Stimulated activated CD4-positive, alpha-beta T cell treated with anti-CD3 and anti-CD28 coated beads, Interleukin-12 subunit alpha, Interleukin-12 subunit beta, amount 100 ng/mL, for 4 hours (primary cell): ENCODE data around the gene AMACR.
"Not testable (repeated sequence)": the region's sequence is repeated elsewhere in the genome, so short reads cannot be mapped to it uniquely, and the experiment has no call there.

Experiments
- DNase-seq: peaks from one replicate; pipeline ENCODE4 v3.0.0-alpha.2; 2020

AMACR gene

DNA sequence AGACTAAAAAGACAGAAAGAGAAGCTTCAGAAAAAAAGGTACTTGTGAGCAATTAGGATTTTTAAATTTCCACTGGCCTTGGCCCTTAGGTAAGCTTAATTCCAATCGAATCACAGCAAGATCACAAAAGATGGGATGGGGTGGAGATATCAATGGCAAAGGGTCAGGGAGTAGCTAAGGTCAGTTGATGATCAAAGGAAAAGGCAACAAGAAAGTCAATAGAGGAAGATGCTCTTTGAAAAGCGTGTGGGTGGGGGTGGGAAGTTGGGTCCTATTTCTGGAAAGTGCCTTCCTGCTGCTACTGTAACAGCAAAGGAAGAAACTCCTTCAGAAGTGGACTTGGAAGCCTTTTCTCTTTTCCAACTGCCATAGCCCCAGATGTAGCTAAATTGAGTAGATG is 27.9 kb upstream of the AMACR start:
- DNase-seq = no peak

DNA sequence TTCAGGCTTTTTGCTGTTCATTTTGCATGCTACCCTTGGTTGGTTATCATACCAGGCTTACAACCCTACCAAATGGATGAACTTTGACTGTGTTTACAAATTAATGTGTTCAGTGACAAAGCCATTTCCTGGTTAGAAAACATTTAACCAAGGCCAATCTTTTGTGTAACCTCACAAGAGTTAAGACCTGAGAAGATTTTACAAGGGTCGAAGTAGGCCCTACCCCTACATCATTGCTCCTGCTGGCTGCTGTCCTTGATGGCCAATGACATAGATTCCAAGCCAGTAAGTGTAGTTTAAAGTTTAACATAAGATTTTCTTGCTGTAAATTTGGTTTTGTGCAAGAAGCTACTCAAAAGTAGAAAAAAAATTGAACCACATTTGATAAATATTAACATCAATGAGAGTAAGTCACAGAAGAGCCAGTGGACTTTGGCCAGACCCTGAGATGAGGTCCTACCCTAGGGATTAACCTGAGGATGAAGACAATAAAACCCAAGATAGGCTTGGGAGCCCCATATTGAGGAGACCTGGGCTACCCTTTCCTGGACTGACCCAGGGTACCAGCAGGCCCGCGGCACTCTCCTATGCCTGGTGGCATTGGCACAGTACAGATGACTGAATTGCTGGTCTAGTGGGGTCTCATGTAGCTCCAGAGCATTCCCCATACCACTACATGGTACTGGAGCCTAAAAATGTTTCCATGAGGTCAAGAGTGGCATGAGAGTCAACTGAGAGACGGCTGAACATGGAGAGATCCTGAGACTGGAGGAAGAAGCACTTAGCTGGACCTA is 26.9 kb upstream of the AMACR start:
- DNase-seq = no peak

DNA sequence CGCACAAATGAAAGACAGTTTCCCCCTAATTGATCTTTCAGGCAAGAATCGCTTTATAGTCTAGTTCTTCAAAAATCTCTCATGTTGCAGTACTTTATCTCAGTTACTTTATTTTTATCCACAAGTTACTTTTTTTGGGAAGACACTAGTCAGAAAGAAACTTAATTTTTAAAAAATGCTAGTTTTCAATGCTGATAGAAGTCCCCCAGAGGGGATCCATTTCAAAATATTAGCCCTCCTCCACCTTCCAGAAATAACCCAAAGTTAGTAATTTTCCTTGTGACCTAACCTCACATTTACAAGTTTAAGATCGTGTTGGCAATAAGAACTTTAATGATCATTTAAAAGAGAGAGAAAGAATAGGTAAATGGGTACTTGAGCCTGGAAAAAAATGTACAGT is 24.1 kb upstream of the AMACR start:
- no peak for DNase-seq

DNA sequence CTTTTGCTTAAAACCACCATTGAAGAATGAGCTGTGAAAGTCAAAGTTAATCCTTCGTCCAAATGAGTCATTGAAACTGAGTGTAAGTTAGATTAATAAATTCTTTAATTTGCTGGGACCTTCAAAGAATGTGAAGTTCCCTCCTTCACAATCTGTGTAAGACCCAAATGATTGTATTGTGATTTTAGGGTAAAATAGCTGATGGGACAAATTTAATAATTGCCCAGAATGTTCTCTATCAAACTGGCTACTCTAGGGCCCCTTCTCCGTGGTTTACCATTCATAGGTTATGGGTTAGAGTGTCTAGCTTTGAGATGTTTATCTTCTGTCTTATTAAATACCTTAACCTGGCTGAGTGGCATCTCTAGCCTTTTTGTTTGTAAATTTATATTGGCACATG is 23.3 kb upstream of the AMACR start:
- no peak for DNase-seq

DNA sequence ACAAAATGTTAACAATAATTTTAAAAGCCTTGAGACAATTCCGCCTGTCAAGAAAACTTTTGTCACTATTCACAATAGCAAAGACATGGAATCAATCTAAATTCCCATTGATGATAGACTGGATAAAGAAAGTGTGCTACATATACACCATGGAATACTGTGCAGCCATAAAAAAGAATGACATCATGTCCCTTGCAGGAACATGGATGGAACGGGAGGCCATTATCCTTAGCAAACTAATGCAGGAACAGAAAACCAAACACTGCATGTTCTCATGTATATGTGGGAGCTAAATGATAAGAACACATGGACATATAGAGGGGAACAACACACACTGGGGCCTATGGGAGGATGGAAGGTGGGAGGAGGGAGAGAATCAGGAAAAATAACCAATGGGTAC is 22.7 kb upstream of the AMACR start:
- not testable (repeated sequence) for DNase-seq

DNA sequence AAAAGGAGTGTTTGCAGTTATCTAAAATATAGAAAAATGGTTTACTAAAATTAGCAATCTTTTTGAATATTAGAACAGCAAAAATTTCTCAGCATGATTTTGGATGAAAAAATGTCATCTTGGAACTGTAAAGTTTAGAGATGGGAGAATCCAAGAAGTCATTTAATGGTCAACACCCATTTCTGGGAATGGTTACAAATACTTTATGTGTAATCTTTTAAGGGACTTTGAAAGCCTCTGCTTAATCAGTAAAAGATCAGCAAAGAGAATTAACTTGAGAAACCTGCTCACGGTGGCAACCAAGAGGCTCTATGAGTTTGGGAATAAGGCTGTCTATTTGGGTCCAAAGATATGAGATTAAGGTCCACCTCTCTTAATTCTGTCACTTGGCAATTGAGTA is 22.2 kb upstream of the AMACR start:
- DNase-seq = no peak

DNA sequence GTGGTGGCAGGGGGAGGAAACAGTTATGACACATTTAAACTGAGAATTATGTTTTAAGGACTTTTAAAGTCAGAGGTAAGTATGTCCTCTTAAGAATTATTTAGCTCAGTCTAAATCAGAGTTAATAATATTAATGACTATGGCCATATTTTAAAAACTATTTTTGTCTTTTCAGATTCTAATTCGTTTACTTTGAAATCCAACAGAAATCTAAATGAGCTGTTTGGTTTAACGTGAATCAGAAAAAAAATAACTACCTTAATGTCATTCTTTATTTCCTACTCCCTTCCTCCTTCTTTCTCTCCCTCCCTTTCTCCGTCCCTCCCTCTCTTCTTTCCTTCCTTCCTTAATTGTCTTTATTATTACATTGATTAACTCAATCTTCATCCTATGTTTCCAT is 20.5 kb upstream of the AMACR start:
- no peak for DNase-seq

DNA sequence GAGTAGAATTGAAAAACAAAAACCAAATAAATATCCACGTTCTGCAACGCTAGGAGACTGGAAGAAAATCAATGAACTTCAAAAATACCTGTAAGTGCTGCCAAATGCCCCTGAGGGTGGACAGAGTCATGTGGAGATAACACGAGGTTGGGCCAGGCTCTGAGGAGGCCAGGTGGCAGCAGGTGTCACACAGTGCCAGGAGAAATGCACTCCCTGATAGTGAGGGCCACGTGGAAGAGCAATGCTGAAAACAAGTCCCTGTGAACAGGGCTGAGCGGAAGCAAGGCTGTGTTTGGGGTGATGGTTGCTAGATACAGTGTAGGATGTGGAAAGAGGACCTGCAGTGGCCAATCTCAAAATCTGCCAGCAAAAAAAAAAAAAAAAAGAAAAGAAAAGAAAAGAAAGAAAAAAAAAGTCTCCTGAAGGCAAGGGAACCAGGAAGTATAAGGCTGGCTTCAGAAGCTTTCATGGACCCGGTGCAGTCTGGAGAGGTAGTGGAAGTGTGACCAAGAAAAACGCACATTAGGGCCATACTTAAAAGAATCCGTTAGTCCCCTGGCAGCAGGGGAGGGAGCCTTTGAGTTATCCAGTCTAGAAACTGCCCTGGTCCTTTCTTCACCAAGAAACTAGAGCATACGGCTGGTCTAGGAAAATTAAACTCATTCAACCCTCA is 18.4 kb upstream of the AMACR start:
- DNase-seq = no peak

DNA sequence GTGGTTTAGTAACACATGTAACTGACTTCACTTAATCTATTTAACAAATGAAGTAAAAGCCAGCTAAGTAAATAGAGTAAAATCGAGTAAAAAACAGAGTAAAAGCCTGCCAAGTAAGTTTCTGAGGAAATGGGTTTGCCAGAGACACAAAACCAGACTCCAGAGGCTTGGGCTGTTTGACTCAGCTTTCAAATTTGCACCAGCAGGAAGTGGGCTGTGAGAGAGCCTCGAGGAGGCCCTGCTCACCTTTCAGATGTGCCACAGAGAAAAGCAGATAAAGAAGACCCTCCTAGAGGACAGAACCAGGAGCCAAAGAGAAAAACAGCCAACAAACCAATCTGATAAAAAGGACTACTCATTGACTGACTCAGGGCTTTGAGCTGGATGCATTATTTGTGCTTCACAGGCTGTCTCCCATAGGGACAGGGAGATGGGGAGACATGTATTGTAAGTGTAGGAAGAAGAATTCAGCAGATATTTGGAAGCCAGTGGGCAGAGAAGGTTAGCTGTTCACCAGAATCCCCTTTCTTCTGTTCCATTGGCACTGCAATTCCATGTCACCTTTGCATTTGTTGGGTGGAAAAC is 14.4 kb upstream of the AMACR start:
- no peak for DNase-seq

DNA sequence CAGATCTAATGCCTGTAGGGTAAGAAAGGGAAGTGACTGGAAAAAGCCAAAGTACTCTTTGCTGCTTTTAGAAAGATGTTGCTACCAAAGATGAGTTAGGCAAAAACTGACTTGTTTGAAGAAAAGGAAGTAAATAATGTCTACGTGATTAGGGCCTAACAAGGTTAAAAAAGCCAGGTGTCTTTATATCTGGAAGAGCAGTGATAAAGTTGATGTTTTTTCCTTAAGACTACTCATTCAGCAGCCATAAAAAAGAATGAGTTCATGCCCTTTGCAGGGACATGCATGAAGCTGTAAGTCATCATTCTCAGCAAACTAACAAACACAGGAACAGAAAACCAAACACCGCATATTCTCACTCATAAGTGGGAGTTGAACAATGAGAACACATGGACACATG is 13.5 kb upstream of the AMACR start:
- DNase-seq = no peak

DNA sequence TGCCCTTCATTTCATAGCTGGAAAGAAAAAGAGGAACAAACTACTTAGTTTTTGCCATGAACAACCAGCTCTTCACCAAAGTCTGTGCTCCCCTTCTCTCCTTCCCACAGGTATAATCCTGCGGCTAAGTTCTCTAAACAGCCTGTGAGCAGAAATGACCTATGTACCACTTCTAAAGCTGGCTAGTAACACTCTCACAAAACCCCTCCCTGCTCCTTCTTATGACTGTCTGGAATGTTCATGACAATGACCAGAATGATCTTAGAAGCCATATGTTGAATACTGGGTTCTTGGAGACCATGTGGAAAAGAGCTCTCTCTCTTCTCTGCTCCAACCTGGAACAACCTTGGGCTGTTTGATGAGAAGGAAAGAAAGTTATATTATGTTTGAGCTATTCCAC is 12.9 kb upstream of the AMACR start:
- no peak for DNase-seq

DNA sequence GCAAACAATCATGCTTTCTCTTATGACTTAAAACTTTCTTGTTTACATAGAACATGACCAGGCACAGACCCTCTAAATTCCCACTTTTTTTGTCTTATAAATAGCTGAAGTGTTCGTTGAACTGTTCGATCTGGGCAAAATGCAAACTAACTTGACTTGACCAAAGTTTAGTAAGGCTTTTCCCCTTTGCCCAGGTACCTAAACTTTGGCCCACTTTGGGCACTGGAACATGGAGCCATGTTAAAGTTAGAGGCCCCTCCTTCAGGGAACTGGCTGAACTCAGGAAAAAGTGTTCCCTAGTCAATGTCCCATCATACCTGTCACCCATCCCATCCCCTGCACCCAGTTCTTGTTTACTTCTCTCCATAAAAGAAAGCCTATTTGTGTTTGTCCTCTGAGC is 9.4 kb upstream of the AMACR start:
- no peak for DNase-seq

DNA sequence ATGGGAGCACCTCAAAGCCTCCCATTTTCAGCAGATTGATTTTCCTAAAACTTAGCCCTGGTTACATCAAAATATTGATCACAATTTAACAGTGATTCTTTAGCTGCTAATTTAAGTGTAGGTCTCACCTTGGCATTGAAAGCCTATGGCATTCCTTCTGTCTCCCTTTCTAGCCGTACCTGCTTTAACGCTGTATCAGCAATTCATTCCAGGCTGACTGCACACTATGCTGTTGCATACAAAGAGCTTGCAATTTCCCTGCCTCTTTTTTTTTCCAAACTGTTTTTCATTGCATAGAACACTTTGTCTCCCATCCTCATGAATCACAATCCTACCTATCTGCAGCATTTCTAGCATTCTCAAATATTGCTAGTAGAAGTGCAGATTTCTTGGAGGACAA is 8.9 kb upstream of the AMACR start:
- no peak for DNase-seq

DNA sequence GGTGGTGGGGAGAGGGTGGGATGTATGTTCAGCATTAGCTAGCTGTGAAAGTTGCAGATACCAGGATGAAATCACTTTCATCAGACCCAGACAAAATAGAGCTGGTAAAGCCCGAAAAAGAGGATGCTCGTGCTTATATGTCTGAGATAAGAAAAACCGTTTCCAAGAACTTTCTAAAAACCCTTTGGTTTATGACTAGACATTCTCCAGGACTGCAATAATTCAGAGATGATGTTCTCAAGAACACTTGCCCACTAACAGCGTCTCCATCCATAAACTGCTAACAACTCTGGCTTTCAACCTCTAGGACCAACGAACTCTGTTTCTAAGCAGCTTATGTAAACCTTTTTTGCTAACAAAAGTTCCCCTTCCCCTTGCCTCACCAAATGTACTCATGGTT is 8.4 kb upstream of the AMACR start:
- DNase-seq = no peak

DNA sequence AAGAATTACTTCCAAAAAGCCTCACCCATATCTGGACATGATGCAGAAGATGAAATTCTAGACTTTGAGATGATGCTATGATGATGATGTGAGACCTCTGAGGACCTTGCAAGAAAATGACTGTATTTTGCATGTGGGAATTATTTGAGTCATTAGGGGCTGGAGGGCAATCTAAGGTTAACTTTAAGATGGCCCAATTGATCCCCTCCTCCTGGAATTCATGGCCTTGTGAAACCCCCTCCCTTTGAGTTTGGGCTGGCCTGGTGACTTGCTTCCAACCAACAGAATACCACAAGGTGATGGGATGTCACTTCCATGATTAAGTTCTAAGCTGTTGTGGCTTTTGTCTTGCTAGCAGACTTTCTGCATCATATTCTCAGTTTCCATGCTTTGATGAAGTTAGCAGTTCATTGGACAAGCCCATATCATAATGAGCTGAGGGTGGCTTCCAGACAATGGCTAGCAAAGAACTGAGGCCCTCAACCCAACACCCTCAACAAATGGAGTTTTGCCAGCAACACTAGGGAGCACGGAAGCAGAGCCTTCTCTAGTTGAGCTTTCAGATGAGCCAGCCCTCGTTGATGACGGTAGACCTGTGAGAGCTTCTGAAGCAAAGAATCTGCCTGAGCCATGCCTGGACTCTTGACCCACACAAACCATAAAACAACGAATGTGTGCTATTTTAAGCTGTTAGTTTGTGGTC is 7.4 kb upstream of the AMACR start:
- no peak for DNase-seq

DNA sequence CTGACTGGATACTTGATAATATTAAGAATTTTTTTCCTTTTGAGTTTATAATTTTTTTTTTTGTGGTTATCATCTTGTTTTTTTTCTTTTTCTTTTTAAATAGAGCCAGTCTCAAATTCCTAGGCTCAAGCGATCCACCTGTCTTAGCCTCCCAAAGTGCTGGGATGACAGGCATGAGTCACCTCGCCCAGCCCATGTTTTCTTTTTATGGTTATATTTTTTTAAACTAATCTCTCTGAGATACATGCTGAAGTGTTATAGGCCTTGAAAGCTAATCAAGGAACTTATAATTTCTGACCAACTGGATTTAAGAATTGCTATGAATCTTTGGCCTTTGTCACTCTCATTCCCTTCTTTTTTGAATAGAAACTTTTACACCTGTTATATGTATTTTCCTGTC is 6.8 kb upstream of the AMACR start:
- DNase-seq = no peak

DNA sequence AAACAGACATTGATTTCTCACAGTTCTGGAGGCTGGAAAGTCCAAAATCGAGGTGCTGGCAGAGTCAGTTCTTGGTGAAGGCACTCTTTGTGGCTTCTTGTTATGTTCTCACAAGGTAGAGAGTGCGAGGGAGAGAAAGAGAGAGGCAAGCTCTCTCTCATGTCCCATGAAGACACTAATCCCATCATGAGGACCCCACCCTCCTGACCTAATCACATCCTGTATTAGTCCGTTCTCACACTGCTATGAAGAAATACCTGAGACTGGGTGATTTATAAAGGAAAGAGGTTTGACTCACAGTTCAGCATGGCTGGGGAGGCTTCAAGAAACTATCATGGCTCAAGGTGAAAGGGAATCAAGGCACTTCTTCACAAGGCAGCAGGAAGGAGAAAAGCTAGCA is 5.7 kb upstream of the AMACR start:
- DNase-seq = no peak

DNA sequence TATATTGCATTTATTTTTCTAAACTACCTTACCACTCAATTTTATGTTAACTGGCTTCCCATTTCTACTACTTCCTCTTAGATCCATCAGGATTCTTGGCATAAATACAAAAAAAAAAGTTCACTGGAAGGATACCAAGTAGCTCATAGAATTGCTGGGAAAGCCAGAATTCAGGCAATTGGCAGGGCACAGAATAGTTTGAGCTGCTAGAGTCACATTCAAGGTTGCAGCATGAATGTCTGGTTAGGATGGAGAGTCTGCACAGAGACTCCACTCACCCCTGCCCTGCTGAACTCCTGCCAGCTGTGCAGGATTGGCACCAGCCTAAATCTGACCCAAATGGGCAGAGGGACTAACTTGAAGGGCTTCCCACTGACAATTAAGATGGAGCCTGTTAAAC is 4.9 kb upstream of the AMACR start:
- DNase-seq = no peak

DNA sequence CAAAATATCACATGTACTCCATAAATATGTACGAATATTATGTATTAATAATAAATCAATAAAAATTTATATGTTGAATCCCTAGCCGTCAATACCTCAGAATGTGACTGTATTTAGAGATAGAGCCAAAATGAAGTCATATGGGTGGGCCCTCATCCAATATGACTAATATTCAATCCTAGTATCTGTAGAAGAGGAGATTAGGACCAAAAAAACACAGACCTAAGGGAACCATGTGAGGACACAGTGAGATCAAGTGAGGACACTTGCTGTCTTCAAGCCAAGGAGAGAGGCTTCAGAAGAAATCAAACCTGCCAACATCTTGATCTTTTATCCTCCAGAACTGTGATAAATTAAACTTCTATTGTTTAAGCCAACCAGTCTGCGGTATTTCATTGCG is 3.7 kb upstream of the AMACR start:
- no peak for DNase-seq

DNA sequence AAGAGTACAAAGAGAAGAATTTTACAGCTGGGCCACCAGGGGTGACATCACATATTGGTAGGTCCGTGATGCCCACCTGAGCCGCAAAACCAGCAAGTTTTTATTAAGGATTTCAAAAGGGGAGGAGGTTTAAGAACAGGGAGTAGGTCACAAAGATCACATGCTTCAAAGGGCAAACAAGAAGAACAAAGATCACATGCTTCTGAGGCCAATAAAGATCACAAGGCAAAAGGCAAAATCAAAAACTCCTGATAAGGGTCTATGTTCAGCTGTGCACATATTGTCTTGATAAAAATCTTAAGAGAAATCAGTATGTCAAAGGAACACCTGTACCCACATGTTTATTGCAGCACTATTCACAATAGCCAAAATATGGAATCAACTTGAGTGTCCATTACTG is 2.3 kb upstream of the AMACR start:
- not testable (repeated sequence) for DNase-seq

DNA sequence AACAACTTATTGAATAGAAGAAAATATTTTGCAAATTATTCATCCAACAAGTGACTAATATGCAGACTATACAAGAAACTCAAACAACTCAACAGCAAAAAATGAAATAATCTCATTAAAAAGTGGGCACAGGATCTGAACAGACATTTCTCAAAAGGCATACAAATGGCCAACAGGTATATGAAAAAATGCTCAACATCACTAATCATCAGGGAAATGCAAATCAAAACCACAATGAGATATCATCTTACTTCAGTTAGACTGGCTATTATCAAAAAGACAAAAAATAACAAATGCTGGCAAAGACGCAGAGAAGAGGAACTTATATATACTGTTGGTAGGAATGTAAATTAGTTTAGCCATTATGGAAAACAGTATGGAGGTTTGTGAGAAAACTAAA is 1.8 kb upstream of the AMACR start:
- no peak for DNase-seq

DNA sequence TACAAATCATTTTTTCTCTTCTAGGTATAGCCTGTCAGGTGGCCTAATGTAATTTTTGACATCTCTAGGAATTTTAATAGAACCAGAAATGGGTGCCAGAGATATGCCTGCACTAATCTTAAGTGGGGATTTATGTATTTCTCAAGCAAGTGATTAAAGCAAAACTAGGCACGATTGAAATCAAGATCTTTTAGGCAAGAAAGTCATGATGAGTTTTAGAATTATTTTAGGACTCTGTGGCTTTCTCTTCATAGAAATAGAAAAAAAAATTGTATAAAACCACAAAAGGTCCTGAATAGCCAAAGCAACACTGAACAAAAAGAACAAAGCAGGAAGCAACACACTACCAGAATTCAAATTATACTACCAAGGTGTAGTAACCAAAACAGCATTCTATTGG is 952 bp upstream of the AMACR start:
- DNase-seq = no peak

DNA sequence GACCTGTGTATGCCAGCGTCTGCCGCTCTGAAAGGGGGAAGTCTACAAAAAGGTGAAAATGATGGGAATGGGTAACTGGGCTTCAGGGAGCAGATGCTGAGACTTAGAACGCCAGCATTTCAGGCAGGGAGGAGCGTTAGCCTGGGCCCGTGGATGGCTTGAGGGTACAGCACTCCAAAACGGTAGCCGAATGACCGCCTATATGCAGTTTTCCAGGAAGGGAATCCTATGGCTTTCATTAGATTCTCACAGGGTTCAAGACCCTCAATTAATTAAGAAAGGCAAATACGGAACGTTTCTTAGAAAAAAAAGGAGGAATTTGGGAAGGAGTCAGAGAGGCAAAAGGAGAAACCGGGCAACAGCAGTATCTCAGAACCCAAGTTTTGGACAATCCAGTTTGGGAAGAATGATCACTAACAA is 639 bp downstream of the AMACR start:
- DNase-seq = no peak

DNA sequence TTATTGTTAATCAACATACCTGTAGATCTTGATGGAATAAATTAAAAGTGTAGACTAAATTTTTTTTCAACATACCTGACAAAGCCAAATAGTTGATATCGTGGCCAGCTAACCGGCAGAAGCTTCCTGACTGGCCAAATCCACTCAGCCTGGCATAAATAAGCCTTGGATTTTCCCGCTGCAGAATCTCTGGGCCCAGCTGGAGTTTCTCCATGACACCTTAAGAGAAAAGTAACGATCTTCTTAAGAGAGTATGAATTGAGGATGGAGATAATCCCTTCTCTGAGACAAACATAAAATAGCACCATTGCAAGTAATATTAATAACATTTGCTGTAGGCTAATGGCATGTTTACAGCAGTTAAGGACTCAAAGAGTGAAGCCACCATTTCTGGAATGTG is 2.2 kb downstream of the AMACR start:
- DNase-seq = no peak
